Measurements from ENCODE around the gene RNF144A. TPM values are rescaled to one million over a fixed set of nuclear protein-coding genes. Genes with fewer than 3 reads are reported as not detected.
A peak's percentile ranks its signal among the peaks of the same experiment; 100 is the strongest.

RNF144A gene
- total RNA-seq, 3 donors from 2014 or later (not counting 1 experiment from before 2014, with no cell fraction given): 17.3 to 36.7 (median 19.0) TPM

DNA sequence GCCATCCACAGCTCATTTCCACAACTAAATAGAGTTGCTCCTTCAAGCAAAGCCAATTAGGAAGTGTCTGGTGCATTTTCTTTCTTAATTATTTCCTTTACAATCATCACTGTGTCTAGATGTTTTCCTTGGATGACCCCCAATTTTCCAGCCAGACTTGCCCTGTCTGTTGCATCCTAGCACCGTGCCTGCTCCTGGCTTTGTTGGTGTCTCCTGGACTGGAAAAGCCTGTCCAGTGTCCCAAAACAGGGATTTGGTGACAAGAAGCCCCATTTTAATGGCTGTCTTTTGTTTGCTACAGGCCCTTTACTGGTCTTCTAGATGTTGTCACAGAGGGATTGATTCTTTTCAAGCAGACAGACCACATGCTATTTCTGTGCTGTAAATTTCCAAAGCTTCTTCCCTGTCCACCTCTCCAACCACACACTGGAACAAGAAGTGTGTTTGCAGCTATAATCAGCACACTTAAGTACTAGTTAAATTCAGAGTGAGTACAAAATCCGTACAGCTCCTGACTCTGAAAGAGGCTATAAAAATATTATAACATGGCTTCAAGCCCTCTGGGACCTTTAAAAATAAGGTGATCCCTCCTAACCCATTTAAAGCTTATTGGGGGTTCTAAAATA is 38.4 kb downstream of the RNF144A start:
- Histone ChIP-seq H3K4me3 (ENCODE audit: low read length) (no peak overlapping the region), H3K4me1 (ENCODE audit: control insufficient read depth, insufficient read depth, low read length) (peaks cover 11% of the 10 kb centered on the region), H3K27me3 (ENCODE audit: control insufficient read depth, insufficient read depth, low read length) (no peaks in the 10 kb centered on the region), H3K36me3 (ENCODE audit: control insufficient read depth, insufficient read depth, low read length) (no peaks in the 10 kb centered on the region), H3K27ac (ENCODE audit: low read length) (no peak overlapping the region), H3K9me3 (ENCODE audit: control insufficient read depth, insufficient read depth, low read length) (no peaks in the 10 kb centered on the region)
- H3K9me3 Mint-ChIP-seq: no peaks in the 10 kb centered on the region
- TF ChIP-seq, protein P1, sequence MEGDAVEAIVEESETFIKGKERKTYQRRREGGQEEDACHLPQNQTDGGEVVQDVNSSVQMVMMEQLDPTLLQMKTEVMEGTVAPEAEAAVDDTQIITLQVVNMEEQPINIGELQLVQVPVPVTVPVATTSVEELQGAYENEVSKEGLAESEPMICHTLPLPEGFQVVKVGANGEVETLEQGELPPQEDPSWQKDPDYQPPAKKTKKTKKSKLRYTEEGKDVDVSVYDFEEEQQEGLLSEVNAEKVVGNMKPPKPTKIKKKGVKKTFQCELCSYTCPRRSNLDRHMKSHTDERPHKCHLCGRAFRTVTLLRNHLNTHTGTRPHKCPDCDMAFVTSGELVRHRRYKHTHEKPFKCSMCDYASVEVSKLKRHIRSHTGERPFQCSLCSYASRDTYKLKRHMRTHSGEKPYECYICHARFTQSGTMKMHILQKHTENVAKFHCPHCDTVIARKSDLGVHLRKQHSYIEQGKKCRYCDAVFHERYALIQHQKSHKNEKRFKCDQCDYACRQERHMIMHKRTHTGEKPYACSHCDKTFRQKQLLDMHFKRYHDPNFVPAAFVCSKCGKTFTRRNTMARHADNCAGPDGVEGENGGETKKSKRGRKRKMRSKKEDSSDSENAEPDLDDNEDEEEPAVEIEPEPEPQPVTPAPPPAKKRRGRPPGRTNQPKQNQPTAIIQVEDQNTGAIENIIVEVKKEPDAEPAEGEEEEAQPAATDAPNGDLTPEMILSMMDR (IDR thresholded peaks at IDR 0.05): no peak
- DNase-seq (no peak), ATAC-seq (no peak)
- peak overlapping the region in 1 of 2 donors; percentile 40 for H3K27ac Mint-ChIP-seq
- no peaks in the 10 kb centered on the region for H3K36me3 Mint-ChIP-seq
- no peaks in the 10 kb centered on the region for H3K27me3 Mint-ChIP-seq (ENCODE audit: low read depth in 2 of 2)
- intact Hi-C loops (cut with micrococcal nuclease): no loop called here
- H3K4me1 Mint-ChIP-seq: peaks cover 36 to 41% of the 10 kb centered on the region in 2 donors
- no peak overlapping the region for H3K4me3 Mint-ChIP-seq
- WGBS (ENCODE audit: insufficient coverage): 90% methylated on average over 2 of the region's 2 CpGs

GRCh38 chr2:6956566-6956965 is 39.4 kb downstream of the RNF144A start:
- Mint-ChIP-seq H3K4me1 (peaks cover 43 to 48% of the 10 kb centered on the region in 2 donors), H3K36me3 (no peaks in the 10 kb centered on the region), H3K4me3 (peak overlapping the region; percentile 17), H3K9me3 (no peaks in the 10 kb centered on the region), H3K27me3 (ENCODE audit: low read depth in 2 of 2) (no peaks in the 10 kb centered on the region), H3K27ac (peak overlapping the region in 1 of 2 donors; percentile 40)
- Histone ChIP-seq H3K27me3 (ENCODE audit: control insufficient read depth, insufficient read depth, low read length) (no peaks in the 10 kb centered on the region), H3K27ac (ENCODE audit: low read length) (no peak overlapping the region), H3K36me3 (ENCODE audit: control insufficient read depth, insufficient read depth, low read length) (no peaks in the 10 kb centered on the region), H3K9me3 (ENCODE audit: control insufficient read depth, insufficient read depth, low read length) (no peaks in the 10 kb centered on the region), H3K4me3 (ENCODE audit: low read length) (no peak overlapping the region), H3K4me1 (ENCODE audit: control insufficient read depth, insufficient read depth, low read length) (peaks cover 11% of the 10 kb centered on the region)
- TF ChIP-seq, protein P1 (IDR thresholded peaks at IDR 0.05): no peak
- 81% methylated on average over 3 of the region's 3 CpGs for WGBS (ENCODE audit: insufficient coverage)
- no peak for ATAC-seq
- intact Hi-C loops (cut with micrococcal nuclease): no loop called here
- no peak for DNase-seq

GRCh38 chr2:6957031-6957714 is 40.0 kb downstream of the RNF144A start:
- no peaks in the 10 kb centered on the region for H3K9me3 ChIP-seq (ENCODE audit: control insufficient read depth, insufficient read depth, low read length)
- Mint-ChIP-seq H3K27ac (no peak overlapping the region), H3K4me1 (peaks cover 43 to 48% of the 10 kb centered on the region in 2 donors), H3K27me3 (ENCODE audit: low read depth in 2 of 2) (no peaks in the 10 kb centered on the region), H3K4me3 (no peak overlapping the region), H3K36me3 (no peaks in the 10 kb centered on the region), H3K9me3 (no peaks in the 10 kb centered on the region)
- 87% methylated on average over 9 of the region's 9 CpGs for WGBS (ENCODE audit: insufficient coverage)
- H3K36me3 ChIP-seq (ENCODE audit: control insufficient read depth, insufficient read depth, low read length): no peaks in the 10 kb centered on the region
- no peak overlapping the region for H3K4me3 ChIP-seq (ENCODE audit: low read length)
- H3K4me1 ChIP-seq (ENCODE audit: control insufficient read depth, insufficient read depth, low read length): peaks cover 11% of the 10 kb centered on the region
- ATAC-seq (no peak), DNase-seq (no peak)
- TF ChIP-seq, protein P1 (IDR thresholded peaks at IDR 0.05): no peak
- no peaks in the 10 kb centered on the region for H3K27me3 ChIP-seq (ENCODE audit: control insufficient read depth, insufficient read depth, low read length)
- H3K27ac ChIP-seq (ENCODE audit: low read length): no peak overlapping the region
- intact Hi-C loops (cut with micrococcal nuclease): no loop called here

Measured in natural killer cell (primary cell).